H1 (cell line): ENCODE measurements around the gene BMERB1. TPM values are rescaled to one million over a fixed set of nuclear protein-coding genes. Genes with fewer than 3 reads are reported as not detected.

Experiments
- CTCF ChIA-PET: fragments of 300-600 bp; sonication (Branson Sonifier 250); formaldehyde crosslinking; loops from one replicate; lab custom pipeline; 2021; ENCODE audit not compliant: partially characterized antibody; lab: Charles Lee
- POLR2A ChIA-PET: fragments of 300-600 bp; sonication (Branson Sonifier 250); formaldehyde crosslinking; loops from one replicate; lab custom pipeline; 2021; ENCODE audit warnings: inconsistent platforms; ENCODE audit not compliant: partially characterized antibody; lab: Charles Lee
- DNase-seq, 2 experiments: peaks; one replicate each; pipeline versions ENCODE4 v3.0.0 to v3.0.0-alpha.2; 2010 to 2022; ENCODE audit warnings: low spot score in 2 of 2, low read depth in 1 of 2, mixed read lengths in 1 of 2
- FAIRE-seq: peaks from 2 replicates; lab custom pipeline; 2011; peaks lifted over from hg19 to GRCh38; lab: Jason Lieb, UNC
- H2AFZ ChIP-seq: 2 replicates; pipeline ENCODE4 v1.8.1; 2012; ENCODE audit warnings: low read length, inconsistent platforms
- H2AK5ac ChIP-seq: 2 replicates; pipeline ENCODE4 v1.6.1; 2013; ENCODE audit warnings: low read depth, low read length
- H2BK120ac ChIP-seq: replicated peaks from 2 replicates; pipeline ENCODE3; 2013; ENCODE audit warnings: low read depth, low read length, inconsistent platforms
- H2BK12ac ChIP-seq: 2 replicates; pipeline ENCODE4 v1.6.1; 2013; ENCODE audit warnings: low read depth, low read length
- H2BK15ac ChIP-seq: 2 replicates; pipeline ENCODE4 v1.6.1; 2013; ENCODE audit warnings: low read length
- H2BK20ac ChIP-seq: 2 replicates; pipeline ENCODE4 v1.6.1; 2013; ENCODE audit warnings: low read length
- H2BK5ac ChIP-seq: 2 replicates; pipeline ENCODE4 v1.6.1; 2013; ENCODE audit warnings: low read depth, low read length
- H3K14ac ChIP-seq: 2 replicates; pipeline ENCODE4 v1.6.1; 2013; ENCODE audit warnings: inconsistent platforms; ENCODE audit not compliant: insufficient read length
- H3K18ac ChIP-seq: 2 replicates; pipeline ENCODE4 v1.6.1; 2013; ENCODE audit warnings: low read length; ENCODE audit errors: extremely low read depth
- H3K23ac ChIP-seq: 2 replicates; pipeline ENCODE4 v1.6.1; 2013; ENCODE audit warnings: inconsistent platforms; ENCODE audit not compliant: insufficient read length
- H3K23me2 ChIP-seq: 2 replicates; pipeline ENCODE4 v1.6.1; 2013; ENCODE audit warnings: low read depth, low read length
- H3K27ac ChIP-seq: 2 replicates; pipeline ENCODE4 v1.6.1; 2011; ENCODE audit warnings: low read depth, low read length, inconsistent platforms
- H3K27me3 ChIP-seq, 4 experiments: replicated peaks in 1 of 4; 1 replicate in 1 of 4; 2 replicates in 3 of 4; pipeline versions ENCODE4 v1.6.1 to v1.8.1; 2011 to 2013; ENCODE audit warnings: low read length in 3 of 4, mild to moderate bottlenecking in 3 of 4, inconsistent platforms in 2 of 4, mixed read lengths in 2 of 4, moderate library complexity in 1 of 4; ENCODE audit not compliant: control insufficient read depth in 3 of 4, insufficient read depth in 3 of 4; ENCODE audit errors: extremely low read depth in 1 of 4
- H3K36me3 ChIP-seq, 4 experiments: 2 replicates each; pipeline versions ENCODE4 v1.6.1 to v1.8.1; 2011 to 2013; ENCODE audit warnings: mild to moderate bottlenecking in 4 of 4, low read length in 3 of 4, moderate library complexity in 2 of 4, control low read depth in 1 of 4, inconsistent platforms in 1 of 4; ENCODE audit not compliant: insufficient read depth in 4 of 4, control insufficient read depth in 2 of 4
- H3K4ac ChIP-seq: replicated peaks from 2 replicates; pipeline ENCODE3; 2013; ENCODE audit warnings: low read length, low read depth, mixed read lengths, inconsistent platforms; ENCODE audit not compliant: insufficient read length
- H3K4me1 ChIP-seq, 4 experiments: replicated peaks in 1 of 4; 1 replicate in 1 of 4; 2 replicates in 3 of 4; pipeline versions ENCODE4 v1.6.1 to v1.8.1; 2011 to 2013; ENCODE audit warnings: low read length in 3 of 4, inconsistent platforms in 2 of 4, mixed read lengths in 1 of 4; ENCODE audit not compliant: insufficient read depth in 4 of 4, control insufficient read depth in 3 of 4
- H3K4me2 ChIP-seq, 2 experiments: 2 replicates each; pipeline versions ENCODE4 v1.6.1 to v1.8.1; 2011 to 2013; ENCODE audit warnings: low read depth in 2 of 2, low read length in 2 of 2, control low read depth in 1 of 2, inconsistent platforms in 1 of 2, mild to moderate bottlenecking in 1 of 2; ENCODE audit not compliant: insufficient read depth in 1 of 2
- H3K4me3 ChIP-seq, 4 experiments: fragments of 200-600, 300-600 bp in 1 of 4; sonication (generic), shearing (Covaris generic), sonication (Bioruptor Twin) in 1 of 4; 2 replicates each; pipeline versions ENCODE4 v1.5.1 to v1.8.1; 2011 to 2016; ENCODE audit warnings: low read length in 4 of 4, low read depth in 3 of 4, control low read depth in 2 of 4, inconsistent platforms in 2 of 4, mild to moderate bottlenecking in 2 of 4, mixed read lengths in 1 of 4, moderate library complexity in 1 of 4; ENCODE audit not compliant: insufficient read depth in 2 of 4; ENCODE audit errors: extremely low read depth in 1 of 4
- H3K56ac ChIP-seq: replicated peaks from 2 replicates; pipeline ENCODE3; 2013; ENCODE audit warnings: low read depth, mild to moderate bottlenecking, mixed read lengths, low read length, inconsistent platforms; ENCODE audit not compliant: insufficient read length
- H3K79me1 ChIP-seq: 2 replicates; pipeline ENCODE4 v1.6.1; 2013; ENCODE audit warnings: low read depth, low read length, control low read depth
- H3K79me2 ChIP-seq, 2 experiments: 2 replicates each; pipeline versions ENCODE4 v1.6.1 to v1.8.1; 2012 to 2013; ENCODE audit warnings: low read length in 2 of 2, mild to moderate bottlenecking in 2 of 2, inconsistent platforms in 1 of 2; ENCODE audit not compliant: insufficient read depth in 2 of 2, control insufficient read depth in 1 of 2
- H3K9ac ChIP-seq, 4 experiments: replicated peaks in 1 of 4; 1 replicate in 1 of 4; 2 replicates in 3 of 4; pipeline versions ENCODE4 v1.6.1 to v1.8.1; 2011 to 2013; ENCODE audit warnings: low read depth in 3 of 4, low read length in 3 of 4, control low read depth in 2 of 4, mild to moderate bottlenecking in 2 of 4, moderate library complexity in 2 of 4, inconsistent platforms in 1 of 4; ENCODE audit errors: extremely low read depth in 1 of 4
- H3K9me3 ChIP-seq, 2 experiments: 2 replicates each; pipeline versions ENCODE4 v1.6.1 to v1.8.1; 2012 to 2013; ENCODE audit warnings: mild to moderate bottlenecking in 2 of 2, moderate library complexity in 2 of 2, control low read depth in 1 of 2, inconsistent platforms in 1 of 2, low read depth in 1 of 2, low read length in 1 of 2, mixed read lengths in 1 of 2; ENCODE audit not compliant: insufficient read depth in 2 of 2
- H4K20me1 ChIP-seq, 2 experiments: replicated peaks in 1 of 2; 2 replicates each; pipeline versions ENCODE3 to v1.8.1; 2011 to 2013; ENCODE audit warnings: inconsistent platforms in 2 of 2, low read length in 2 of 2, mild to moderate bottlenecking in 1 of 2; ENCODE audit not compliant: insufficient read depth in 2 of 2, control insufficient read depth in 1 of 2
- H4K5ac ChIP-seq: 2 replicates; pipeline ENCODE4 v1.6.1; 2013; ENCODE audit warnings: low read length, low read depth, mixed read lengths, inconsistent platforms; ENCODE audit not compliant: insufficient read length
- H4K8ac ChIP-seq: 2 replicates; pipeline ENCODE4 v1.8.0; 2013; ENCODE audit warnings: mild to moderate bottlenecking, moderate library complexity, low read length, inconsistent platforms; ENCODE audit not compliant: insufficient read depth; ENCODE audit errors: extremely low read depth
- H4K91ac ChIP-seq: replicated peaks from 2 replicates; pipeline ENCODE3; 2013; ENCODE audit warnings: low read length, mixed read lengths, inconsistent platforms; ENCODE audit not compliant: insufficient read length
- NANOG ChIP-seq: IDR thresholded peaks from 2 replicates; pipeline ENCODE4 v1.6.1; 2011; ENCODE audit warnings: low read length, low read depth, mild to moderate bottlenecking, inconsistent platforms; ENCODE audit not compliant: insufficient read depth, poor library complexity, severe bottlenecking
- POLR2AphosphoS5 ChIP-seq: IDR thresholded peaks from 2 replicates; pipeline ENCODE4 v1.6.1; 2011; ENCODE audit warnings: low read depth, low read length
- RAD21 ChIP-seq, 2 experiments: IDR thresholded peaks in 1 of 2; conservative IDR thresholded peaks in 1 of 2; 2 replicates each; pipeline ENCODE4 v1.6.1; 2011; ENCODE audit warnings: low read depth in 2 of 2, low read length in 2 of 2, improper control_type of control experiment in 1 of 2, inconsistent platforms in 1 of 2, mild to moderate bottlenecking in 1 of 2, moderate library complexity in 1 of 2
- WGBS, 2 experiments: shearing (Covaris generic) in 1 of 2; methylation state at CpG; one replicate each; pipeline versions ENCODE4 v1.1.6 to v1.1.7; 2013 to 2015; ENCODE audit warnings: low lambda C conversion rate in 2 of 2, mixed read lengths in 2 of 2, inconsistent platforms in 1 of 2, low coverage in 1 of 2, missing lambda C conversion rate in 1 of 2; ENCODE audit not compliant: insufficient replicate concordance in 2 of 2, insufficient coverage in 1 of 2, insufficient read length in 1 of 2; ENCODE audit errors: extremely low coverage in 1 of 2, missing lambda C conversion rate in 1 of 2; 5-methylcytosine and 5-hydroxymethylcytosine counted together
- polyA plus RNA-seq, 7 experiments: library from polyadenylated mRNA; depleted of rRNA in 3 of 7; stranded (reverse) in 5 of 7; unstranded in 2 of 7; fragments of >200 nt in 5 of 7; fragments of 200-250 nt in 2 of 7; gene quantifications; 1 replicate in 5 of 7; 2 replicates in 1 of 7; 4 replicates in 1 of 7; pipeline versions ENCODE4 v1.2.1 to v1.2.3, GENCODE V29; 2011 to 2013; ENCODE audit warnings: missing spikeins in 2 of 7, mixed read lengths in 2 of 7
- total RNA-seq: library from RNA; stranded (reverse); fragmentation: NEBNext Ultra II Directional; extraction: Animal tissue kit (Norgen Biotek cat#: 25700); gene quantifications from 2 replicates; pipeline ENCODE4 v1.2.1, GENCODE V29; 2021
- TF ChIP-seq, protein P1 (sequence below): IDR thresholded peaks from 2 replicates; pipeline ENCODE4 v1.6.1; 2011; ENCODE audit warnings: low read depth, mild to moderate bottlenecking, low read length; ENCODE audit not compliant: insufficient read depth

Gene BMERB1
- total and polyA plus RNA-seq, 2 of the 8 experiments (the other 6 are each of a cell fraction or from before 2014, with no cell fraction given): 23.5 to 27.1 TPM

DNA sequence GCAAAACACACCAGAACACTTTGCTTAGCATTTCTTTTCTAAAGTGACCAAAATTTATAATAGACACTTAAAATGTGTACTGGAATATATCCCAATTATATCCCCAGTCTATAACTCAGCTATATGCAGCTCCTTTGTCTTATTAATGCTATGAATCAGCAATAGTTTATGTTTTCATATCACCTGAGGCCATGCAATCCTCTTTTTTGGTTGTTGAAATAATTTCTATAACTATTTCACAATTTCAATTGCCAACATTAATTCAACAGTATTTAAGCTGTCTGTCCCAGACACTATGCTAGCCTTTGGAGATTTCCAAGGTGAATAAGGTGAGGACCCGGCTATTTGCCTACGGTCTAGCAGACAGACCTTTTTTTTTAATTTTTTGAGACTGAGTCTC, 17.2 kb upstream of the BMERB1 start:
- no peak overlapping the region for H3K4ac ChIP-seq
- no peaks in the 10 kb centered on the region for H3K79me1 ChIP-seq
- no peak overlapping the region for H3K18ac ChIP-seq
- H4K20me1 ChIP-seq: no peaks in the 10 kb centered on the region
- H4K8ac ChIP-seq: no peak overlapping the region
- no peak overlapping the region for H2BK120ac ChIP-seq
- CTCF ChIA-PET: interaction anchor here (0.7 kb wide), 1 partner anchor 701 kb away, joined by 3 read pairs; no protein-coding TSS in a partner anchor
- H2AK5ac ChIP-seq: no peak overlapping the region
- 95% methylated on average over 2 of the region's 2 CpGs; no CpG with 5 or more reads in 1 of the 2 experiments for WGBS, 2 experiments
- H3K23ac ChIP-seq: no peak overlapping the region
- H4K5ac ChIP-seq: no peak overlapping the region
- POLR2A ChIA-PET: no interaction called here
- H3K27ac ChIP-seq: no peak overlapping the region
- H2BK15ac ChIP-seq: no peak overlapping the region
- H2AFZ ChIP-seq: no peak overlapping the region
- no peaks in the 10 kb centered on the region for H3K36me3 ChIP-seq
- H3K4me2 ChIP-seq: no peak overlapping the region
- no peaks in the 10 kb centered on the region for H3K9me3 ChIP-seq
- no peak overlapping the region for H3K14ac ChIP-seq
- H4K91ac ChIP-seq: no peak overlapping the region
- no peak overlapping the region for H3K9ac ChIP-seq
- no peaks in the 10 kb centered on the region for H3K27me3 ChIP-seq
- H3K56ac ChIP-seq: no peak overlapping the region
- no peaks in the 10 kb centered on the region for H3K23me2 ChIP-seq
- no peak overlapping the region for H2BK20ac ChIP-seq
- H3K4me1 ChIP-seq: no peaks in the 10 kb centered on the region
- no peak overlapping the region for H2BK5ac ChIP-seq
- no peak overlapping the region for H2BK12ac ChIP-seq
- no peaks in the 10 kb centered on the region for H3K79me2 ChIP-seq
- FAIRE-seq (no peak), DNase-seq (no peak)
- no peak overlapping the region for H3K4me3 ChIP-seq
- TF ChIP-seq RAD21 (IDR thresholded peaks at IDR 0.05 in 1 of 2, conservative IDR thresholded peaks at IDR 0.05 in 1 of 2; ENCODE audit: low read depth in 2 of 2, low read length in 2 of 2): no peak
- TF ChIP-seq, protein P1, sequence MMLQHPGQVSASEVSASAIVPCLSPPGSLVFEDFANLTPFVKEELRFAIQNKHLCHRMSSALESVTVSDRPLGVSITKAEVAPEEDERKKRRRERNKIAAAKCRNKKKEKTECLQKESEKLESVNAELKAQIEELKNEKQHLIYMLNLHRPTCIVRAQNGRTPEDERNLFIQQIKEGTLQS: no peak
- no peak for TF ChIP-seq POLR2AphosphoS5
- no peak for TF ChIP-seq NANOG
